GM12878 (cell line): ENCODE data around the gene ITGA6. TPM values are rescaled to one million over a fixed set of nuclear protein-coding genes. Genes with fewer than 3 reads are reported as not detected.

Experiments used
- ATAC-seq: fragments of 200-7000 bp; cut with Tn5 transposase; 3 replicates; pipeline ENCODE4 v1.9.1; 2020; ENCODE audit warnings: mild to moderate bottlenecking, moderate library complexity
- BruUV-seq: library from RNA; stranded (reverse); fragments of 400-500 nt; replicated peaks from 2 replicates; lab custom pipeline; 2021; lab: Mats Ljungman, UMichigan
- CTCF ChIA-PET: fragments of 300-600 bp; sonication (Branson Sonifier 250); formaldehyde crosslinking; extraction: SDS; loops from one replicate; lab custom pipeline; 2021; ENCODE audit warnings: inconsistent platforms; lab: Yijun Ruan, JAX
- POLR2A ChIA-PET: fragments of 350-600 bp; formaldehyde crosslinking; extraction: SDS; loops from one replicate; lab custom pipeline; 2021; ENCODE audit warnings: inconsistent platforms; lab: Charles Lee
- RAD21 ChIA-PET: fragments of 300-600 bp; sonication (Branson Sonifier 250); formaldehyde crosslinking; loops from one replicate; lab custom pipeline; 2023; ENCODE audit warnings: antibody characterized with exemption; ENCODE audit not compliant: unreplicated experiment; lab: Charles Lee
- SMC1A ChIA-PET: fragments of 300-600 bp; sonication (Branson Sonifier 250); formaldehyde crosslinking; loops from one replicate; lab custom pipeline; 2023; ENCODE audit not compliant: unreplicated experiment, uncharacterized antibody; lab: Charles Lee
- DNase-seq: peaks from one replicate; pipeline ENCODE4 v3.0.0-alpha.2; 2011; ENCODE audit warnings: low read depth, low spot score
- FAIRE-seq: peaks from 3 replicates; lab custom pipeline; 2011; peaks lifted over from hg19 to GRCh38; lab: Jason Lieb, UNC
- H2AFZ ChIP-seq: 2 replicates; pipeline ENCODE4 v1.6.0; 2011; ENCODE audit warnings: low read depth, low read length, control low read depth; ENCODE audit not compliant: control insufficient read depth
- H3K27ac ChIP-seq: 2 replicates; pipeline ENCODE4 v1.5.1; 2011; ENCODE audit warnings: control low read depth; ENCODE audit not compliant: control insufficient read depth, insufficient read depth
- H3K27me3 ChIP-seq, 2 experiments: replicated peaks in 1 of 2; 2 replicates each; pipeline versions ENCODE4 v1.6.0 to v1.6.1; 2011; ENCODE audit warnings: low read length in 1 of 2; ENCODE audit not compliant: control insufficient read depth in 2 of 2, insufficient read depth in 2 of 2
- H3K36me3 ChIP-seq, 2 experiments: 2 replicates each; pipeline ENCODE4 v1.5.1; 2011; ENCODE audit warnings: low read length in 1 of 2; ENCODE audit not compliant: control insufficient read depth in 2 of 2, insufficient read depth in 2 of 2
- H3K4me1 ChIP-seq: 2 replicates; pipeline ENCODE4 v1.6.1; 2011; ENCODE audit warnings: mild to moderate bottlenecking, low read length, moderate library complexity, mixed read lengths; ENCODE audit not compliant: control insufficient read depth, insufficient read depth
- H3K4me2 ChIP-seq: 2 replicates; pipeline ENCODE4 v1.6.0; 2011; ENCODE audit warnings: control low read depth; ENCODE audit not compliant: control insufficient read depth, insufficient read depth
- H3K4me3 ChIP-seq: fragments of 200-600 bp; sonication (generic); 2 replicates; pipeline ENCODE4 v1.5.1; 2016
- H3K79me2 ChIP-seq: 2 replicates; pipeline ENCODE4 v1.6.0; 2011; ENCODE audit warnings: low read length; ENCODE audit not compliant: control insufficient read depth, insufficient read depth
- H3K9ac ChIP-seq: 2 replicates; pipeline ENCODE4 v1.8.0; 2011; ENCODE audit warnings: low read length, control low read depth, mixed read lengths; ENCODE audit not compliant: control insufficient read depth, insufficient read depth
- H3K9me3 ChIP-seq: replicated peaks from 3 replicates; pipeline ENCODE4 v1.5.1; 2011; ENCODE audit warnings: mild to moderate bottlenecking, low read length; ENCODE audit not compliant: control insufficient read depth, insufficient read depth
- H4K20me1 ChIP-seq: 2 replicates; pipeline ENCODE4 v1.6.0; 2011; ENCODE audit not compliant: control insufficient read depth, insufficient read depth
- FOXM1 ChIP-seq: IDR thresholded peaks from 2 replicates; pipeline ENCODE4 v1.6.1; 2012; ENCODE audit warnings: low read depth, mild to moderate bottlenecking, inconsistent platforms, low read length, moderate library complexity
- RELA ChIP-seq: fragments of 450-650 bp; IDR thresholded peaks from 2 replicates; pipeline ENCODE4 v1.8.0; 2014; ENCODE audit warnings: borderline replicate concordance; ENCODE audit not compliant: partially characterized antibody
- SMC3 ChIP-seq: IDR thresholded peaks from 2 replicates; pipeline ENCODE4 v1.6.1; 2011; ENCODE audit warnings: low read length, improper control_type of control experiment, borderline replicate concordance
- WGBS: methylation state at CpG from one replicate; pipeline ENCODE4 v1.1.6; 2016; ENCODE audit warnings: low lambda C conversion rate; ENCODE audit not compliant: insufficient replicate concordance, insufficient coverage; ENCODE audit errors: missing lambda C conversion rate; 5-methylcytosine and 5-hydroxymethylcytosine counted together
- in situ Hi-C: fragments of 300-500 bp; cut with MboI; formaldehyde crosslinking; loops from 9 replicates; pipeline ENCODE4 v1.14.3; 2018; ENCODE audit warnings: mixed read lengths
- intact Hi-C: fragments of 100-400 bp; cut with micrococcal nuclease; formaldehyde crosslinking; loops from one replicate; pipeline ENCODE4 v1.14.2; 2022; ENCODE audit not compliant: unreplicated experiment
- polyA plus RNA-seq, 11 experiments: library from polyadenylated mRNA; depleted of rRNA in 4 of 11; unstranded in 6 of 11; stranded (reverse) in 5 of 11; fragments of >200 nt; fragmentation: Nextera tagmentation in 4 of 11; fragmentation: Illumina TruSeq in 1 of 11; extraction: Ambion mirVana in 4 of 11; extraction: Trizol in 1 of 11; gene quantifications; 1 replicate in 1 of 11; 2 replicates in 10 of 11; pipeline versions ENCODE4 v1.2.1 to v1.2.3, GENCODE V29; 2011 to 2016; ENCODE audit warnings: inconsistent platforms in 2 of 11, missing spikeins in 2 of 11, low read depth in 1 of 11
- total RNA-seq, 4 experiments: library from RNA; depleted of rRNA in 3 of 4; stranded (reverse); fragments of >200 nt in 3 of 4; fragmentation: Illumina TruSeq in 1 of 4; extraction: Trizol in 1 of 4; gene quantifications; 2 replicates each; pipeline versions ENCODE4 v1.2.1 to v1.2.3, GENCODE V29; 2013 to 2021
- TF ChIP-seq, protein P1 (sequence below), 3 experiments: IDR thresholded peaks in 2 of 3; conservative IDR thresholded peaks in 1 of 3; 2 replicates each; pipeline ENCODE4 v1.5.1; 2011; ENCODE audit warnings: low read depth in 3 of 3, low read length in 3 of 3, mild to moderate bottlenecking in 3 of 3, control low read depth in 2 of 3, moderate library complexity in 2 of 3, inconsistent platforms in 1 of 3, mixed read lengths in 1 of 3; ENCODE audit not compliant: control insufficient read depth in 2 of 3, insufficient read depth in 1 of 3; ENCODE audit errors: extremely low read depth in 1 of 3

ITGA6 gene
- total and polyA plus RNA-seq, 10 of the 15 experiments (the other 5 are each of a cell fraction or from before 2014, with no cell fraction given), result 0.01 to 0.36 (median 0.14) TPM; not detected in 2

DNA sequence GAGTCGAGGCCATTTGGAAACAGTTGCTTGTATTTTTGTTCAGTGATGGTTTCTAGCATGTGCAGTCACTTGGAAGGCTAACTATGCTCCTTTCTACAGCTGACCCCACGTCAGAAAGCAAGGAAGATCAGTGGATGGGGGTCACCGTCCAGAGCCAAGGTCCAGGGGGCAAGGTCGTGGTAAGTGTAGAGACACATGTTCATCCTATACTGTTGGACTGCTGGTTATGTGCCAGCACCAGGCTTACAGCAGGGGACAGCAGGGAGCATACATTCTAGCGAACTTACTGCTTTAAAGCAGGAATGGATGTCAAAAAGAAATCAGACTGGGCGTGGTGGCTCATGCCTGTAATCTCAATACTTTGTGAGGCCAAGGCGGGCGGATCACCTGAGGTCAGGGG is 40.0 kb downstream of the ITGA6 start:
- peaks cover 8% of the 10 kb centered on the region for H3K4me1 ChIP-seq

More for the DNA sequence above, 40.0 kb downstream of the ITGA6 start:
- Histone ChIP-seq H3K36me3 (no peaks in the 10 kb centered on the region), H3K4me2 (no peak overlapping the region), H3K9me3 (no peaks in the 10 kb centered on the region), H3K27ac (no peak overlapping the region), H3K4me3 (no peak overlapping the region), H3K9ac (no peak overlapping the region), H4K20me1 (no peaks in the 10 kb centered on the region)
- 23% methylated on average over 8 of the region's 8 CpGs for WGBS
- POLR2A ChIA-PET, result no interaction called here
- ATAC-seq (peak; percentile 35; the same call in 2 of the 3 replicates), DNase-seq (no peak), FAIRE-seq (no peak)
- intact Hi-C loops (loop anchor here (5.0 to 10.0 kb wide), 2 partner anchors 293 to 340 kb away; no protein-coding TSS in a partner anchor), in situ Hi-C loops (loop anchor here (10.0 kb wide), 2 partner anchors 293 to 873 kb away; no protein-coding TSS in a partner anchor)
- no TSS peak for BruUV-seq
- SMC1A ChIA-PET, result interaction anchor here (1.1 kb wide), 1 partner anchor 361 kb away, joined by 3 read pairs; no protein-coding TSS in a partner anchor
- RAD21 ChIA-PET, result interaction anchor here (1.0 kb wide), 1 partner anchor 761 kb away, joined by 3 read pairs; no protein-coding TSS in a partner anchor
- CTCF ChIA-PET, result interaction anchor here (0.7 to 2.2 kb wide), 10 partner anchors 9 to 867 kb away, joined by 3 to 8 read pairs (median 4); no protein-coding TSS in a partner anchor
- TF ChIP-seq SMC3 (no peak), FOXM1 (no peak), RELA (no peak)
- TF ChIP-seq, protein P1, sequence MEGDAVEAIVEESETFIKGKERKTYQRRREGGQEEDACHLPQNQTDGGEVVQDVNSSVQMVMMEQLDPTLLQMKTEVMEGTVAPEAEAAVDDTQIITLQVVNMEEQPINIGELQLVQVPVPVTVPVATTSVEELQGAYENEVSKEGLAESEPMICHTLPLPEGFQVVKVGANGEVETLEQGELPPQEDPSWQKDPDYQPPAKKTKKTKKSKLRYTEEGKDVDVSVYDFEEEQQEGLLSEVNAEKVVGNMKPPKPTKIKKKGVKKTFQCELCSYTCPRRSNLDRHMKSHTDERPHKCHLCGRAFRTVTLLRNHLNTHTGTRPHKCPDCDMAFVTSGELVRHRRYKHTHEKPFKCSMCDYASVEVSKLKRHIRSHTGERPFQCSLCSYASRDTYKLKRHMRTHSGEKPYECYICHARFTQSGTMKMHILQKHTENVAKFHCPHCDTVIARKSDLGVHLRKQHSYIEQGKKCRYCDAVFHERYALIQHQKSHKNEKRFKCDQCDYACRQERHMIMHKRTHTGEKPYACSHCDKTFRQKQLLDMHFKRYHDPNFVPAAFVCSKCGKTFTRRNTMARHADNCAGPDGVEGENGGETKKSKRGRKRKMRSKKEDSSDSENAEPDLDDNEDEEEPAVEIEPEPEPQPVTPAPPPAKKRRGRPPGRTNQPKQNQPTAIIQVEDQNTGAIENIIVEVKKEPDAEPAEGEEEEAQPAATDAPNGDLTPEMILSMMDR (IDR thresholded peaks at IDR 0.05 in 2 of 3, conservative IDR thresholded peaks at IDR 0.05 in 1 of 3; ENCODE audit: control insufficient read depth in 2 of 3, extremely low read depth in 1 of 3, insufficient read depth in 1 of 3, low read depth in 3 of 3, low read length in 3 of 3), result peak; percentile 26 to 37 (median 30); a peak in 3 of 6 replicates
- TF ChIP-seq, all 136 proteins: peak for 1
- peaks cover 0 to 1% of the 10 kb centered on the region in 2 experiments; a peak in 2 of 4 replicates for H3K27me3 ChIP-seq
- H3K79me2 ChIP-seq, result no peaks in the 10 kb centered on the region
- no peak overlapping the region for H2AFZ ChIP-seq
